ENCODE results near the gene MAP3K20.

GRCh38 chr2:173171924-173172643, 96.4 kb downstream of the MAP3K20 start:
- no peak for TF ChIP-seq POLR2AphosphoS5 (IDR thresholded peaks at IDR 0.05; ENCODE audit: insufficient read depth, low read depth, low read length)
- TF ChIP-seq, protein P1, sequence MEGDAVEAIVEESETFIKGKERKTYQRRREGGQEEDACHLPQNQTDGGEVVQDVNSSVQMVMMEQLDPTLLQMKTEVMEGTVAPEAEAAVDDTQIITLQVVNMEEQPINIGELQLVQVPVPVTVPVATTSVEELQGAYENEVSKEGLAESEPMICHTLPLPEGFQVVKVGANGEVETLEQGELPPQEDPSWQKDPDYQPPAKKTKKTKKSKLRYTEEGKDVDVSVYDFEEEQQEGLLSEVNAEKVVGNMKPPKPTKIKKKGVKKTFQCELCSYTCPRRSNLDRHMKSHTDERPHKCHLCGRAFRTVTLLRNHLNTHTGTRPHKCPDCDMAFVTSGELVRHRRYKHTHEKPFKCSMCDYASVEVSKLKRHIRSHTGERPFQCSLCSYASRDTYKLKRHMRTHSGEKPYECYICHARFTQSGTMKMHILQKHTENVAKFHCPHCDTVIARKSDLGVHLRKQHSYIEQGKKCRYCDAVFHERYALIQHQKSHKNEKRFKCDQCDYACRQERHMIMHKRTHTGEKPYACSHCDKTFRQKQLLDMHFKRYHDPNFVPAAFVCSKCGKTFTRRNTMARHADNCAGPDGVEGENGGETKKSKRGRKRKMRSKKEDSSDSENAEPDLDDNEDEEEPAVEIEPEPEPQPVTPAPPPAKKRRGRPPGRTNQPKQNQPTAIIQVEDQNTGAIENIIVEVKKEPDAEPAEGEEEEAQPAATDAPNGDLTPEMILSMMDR (IDR thresholded peaks at IDR 0.05; ENCODE audit: extremely low read depth in 1 of 2, insufficient read depth in 1 of 2, low read depth in 1 of 2, low read length in 2 of 2) = no peak
- no peak for TF ChIP-seq EZH2 (IDR thresholded peaks at IDR 0.05; ENCODE audit: borderline replicate concordance, low read depth, low read length, severe bottlenecking)
